ENCODE results near the gene BMP6. TPM values are rescaled to one million over a fixed set of nuclear protein-coding genes. Genes with fewer than 3 reads are reported as not detected.

The BMP6 gene
- total RNA-seq (2022; extraction: Qiagen RNA extraction; ENCODE audit: low read depth) = 12.7 to 21.8 TPM (median 19.4 TPM) in 5 replicates

GRCh38 chr6:7725849-7726415 is at the start of gene BMP6:
BMP6 (plus strand) TSS chr6:7726099; CDS start chr6:7726956, 857 bp downstream.

GRCh38 chr6:7910654-7911344 is 184.9 kb downstream of the BMP6 start, which contains the start of gene TXNDC5:
TXNDC5 (minus strand) TSS chr6:7910788; CDS start chr6:7910776, 12 bp downstream.

Other genes with a start within 250 kb of the BMP6 start
- 32.5 to 49.7 TPM (median 47.9 TPM) in 5 replicates for gene DSP, start 184.4 kb upstream of the BMP6 start, total RNA-seq (2022; extraction: Qiagen RNA extraction; ENCODE audit: low read depth)
- 5.4 to 11.9 TPM (median 10.3 TPM) in 5 replicates for gene SNRNP48, start 135.9 kb upstream of the BMP6 start, total RNA-seq (2022; extraction: Qiagen RNA extraction; ENCODE audit: low read depth)
- 116 to 155 TPM (median 145 TPM) in 5 replicates for gene TXNDC5, start 184.7 kb downstream of the BMP6 start, total RNA-seq (2022; extraction: Qiagen RNA extraction; ENCODE audit: low read depth)